HepG2 (cell line): ENCODE measurements around the gene CCDC85C. TPM values are rescaled to one million over a fixed set of nuclear protein-coding genes. Genes with fewer than 3 reads are reported as not detected.

Experiments used
- ATAC-seq: fragments of 200-7000 bp; cut with Tn5 transposase; 3 replicates; pipeline ENCODE4 v1.9.1; 2020; ENCODE audit warnings: mild to moderate bottlenecking, moderate library complexity
- BruUV-seq: library from RNA; stranded (reverse); fragments of 400-500 nt; replicated peaks from 2 replicates; lab custom pipeline; 2021; lab: Mats Ljungman, UMichigan
- CTCF ChIA-PET: fragments of 300-600 bp; formaldehyde crosslinking; extraction: SDS; loops from one replicate; lab custom pipeline; 2021; ENCODE audit warnings: low total read pairs, inconsistent platforms, low intra/inter-chr PET ratio; lab: Yijun Ruan, JAX
- POLR2A ChIA-PET: fragments of 350-600 bp; sonication (Branson Sonifier 250); formaldehyde crosslinking; loops from one replicate; lab custom pipeline; 2020; ENCODE audit warnings: antibody characterized with exemption, inconsistent platforms; lab: Yijun Ruan, JAX
- DNase-seq: peaks from one replicate; pipeline ENCODE4 v3.0.0-alpha.2; 2015; ENCODE audit warnings: low spot score
- FAIRE-seq: peaks from 3 replicates; lab custom pipeline; 2011; peaks lifted over from hg19 to GRCh38; lab: Jason Lieb, UNC
- H2AFZ ChIP-seq: one replicate; pipeline ENCODE4 v1.6.1; 2011; ENCODE audit warnings: low read length, inconsistent platforms
- H3K27ac ChIP-seq: fragments of 300-600 bp; 3 replicates; pipeline ENCODE4 v1.8.0; 2011; ENCODE audit warnings: mixed run types, mild to moderate bottlenecking, mixed read lengths, low read length, inconsistent platforms; ENCODE audit not compliant: insufficient read depth; ENCODE audit errors: extremely low read length
- H3K27me3 ChIP-seq, 2 experiments: fragments of 200-600 bp in 1 of 2; 2 replicates in 1 of 2; 3 replicates in 1 of 2; pipeline versions ENCODE4 v1.6.0 to v1.8.0; 2011; ENCODE audit warnings: low read length in 2 of 2, mild to moderate bottlenecking in 2 of 2, moderate library complexity in 2 of 2, inconsistent platforms in 1 of 2; ENCODE audit not compliant: insufficient read depth in 2 of 2, control insufficient read depth in 1 of 2
- H3K36me3 ChIP-seq, 2 experiments: fragments of 200-600 bp in 1 of 2; replicated peaks in 1 of 2; 2 replicates in 1 of 2; 3 replicates in 1 of 2; pipeline versions ENCODE4 v1.5.1 to v1.8.0; 2011; ENCODE audit warnings: low read length in 2 of 2, inconsistent platforms in 1 of 2; ENCODE audit not compliant: insufficient read depth in 2 of 2, control insufficient read depth in 1 of 2
- H3K4me1 ChIP-seq: 2 replicates; pipeline ENCODE4 v1.5.1; 2012; ENCODE audit warnings: low read length, inconsistent platforms; ENCODE audit not compliant: insufficient read depth
- H3K4me2 ChIP-seq: 2 replicates; pipeline ENCODE4 v1.6.0; 2011; ENCODE audit warnings: low read depth, low read length, inconsistent platforms
- H3K4me3 ChIP-seq, 3 experiments: fragments of 200-600 bp in 1 of 3; sonication (generic), shearing (Covaris generic) in 1 of 3; replicated peaks in 1 of 3; 2 replicates each; pipeline ENCODE4 v1.5.1; 2011 to 2016; ENCODE audit warnings: low read length in 3 of 3, inconsistent platforms in 2 of 3, low read depth in 2 of 3, mild to moderate bottlenecking in 2 of 3, control low read depth in 1 of 3, mixed read lengths in 1 of 3; ENCODE audit not compliant: insufficient read depth in 1 of 3
- H3K79me2 ChIP-seq: one replicate; pipeline ENCODE4 v1.6.1; 2011; ENCODE audit warnings: low read length, inconsistent platforms; ENCODE audit not compliant: insufficient read depth
- H3K9ac ChIP-seq: 2 replicates; pipeline ENCODE4 v1.6.0; 2011; ENCODE audit warnings: mild to moderate bottlenecking, low read depth, low read length, inconsistent platforms; ENCODE audit not compliant: insufficient read depth
- H3K9me3 ChIP-seq: 2 replicates; pipeline ENCODE4 v1.5.1; 2012; ENCODE audit warnings: mild to moderate bottlenecking, low read length
- H4K20me1 ChIP-seq: 2 replicates; pipeline ENCODE4 v1.6.0; 2011; ENCODE audit warnings: inconsistent platforms, mild to moderate bottlenecking, low read length, moderate library complexity; ENCODE audit not compliant: insufficient read depth
- ASH2L ChIP-seq: fragments of 300-600, 200-600 bp; sonication (generic); IDR thresholded peaks from 2 replicates; pipeline ENCODE4 v1.7.0; 2017; ENCODE audit warnings: low read depth, mild to moderate bottlenecking, moderate library complexity, mixed read lengths, low read length; ENCODE audit not compliant: insufficient read length
- CENPX ChIP-seq: sonication (generic); formaldehyde crosslinking; IDR thresholded peaks from 2 replicates; pipeline ENCODE4 v1.9.0; 2021; ENCODE audit warnings: mild to moderate bottlenecking, missing genetic modification reagents, moderate library complexity
- DRAP1 ChIP-seq: IDR thresholded peaks from 2 replicates; pipeline ENCODE4 v1.6.1; 2016; ENCODE audit warnings: missing genetic modification reagents, missing compliant biosample characterization
- KDM3A ChIP-seq: IDR thresholded peaks from 2 replicates; pipeline ENCODE4 v1.6.1; 2018; ENCODE audit warnings: low read depth, missing compliant biosample characterization
- REPIN1 ChIP-seq: sonication (generic); formaldehyde crosslinking; IDR thresholded peaks from 2 replicates; pipeline ENCODE4 v1.8.0; 2022; ENCODE audit warnings: missing genetic modification reagents, low read depth, mild to moderate bottlenecking, borderline replicate concordance
- SNAI1 ChIP-seq: sonication (generic); formaldehyde crosslinking; IDR thresholded peaks from 2 replicates; pipeline ENCODE4 v1.5.0; 2020; ENCODE audit warnings: mild to moderate bottlenecking, missing genetic modification reagents, borderline replicate concordance
- TP53 ChIP-seq: sonication (generic); formaldehyde crosslinking; conservative IDR thresholded peaks from 2 replicates; pipeline ENCODE4 v1.4.0; 2020; ENCODE audit warnings: missing genetic modification reagents
- ZC3H13 ChIP-seq: sonication (generic); formaldehyde crosslinking; IDR thresholded peaks from 2 replicates; pipeline ENCODE4 v1.8.1; 2023; ENCODE audit warnings: mild to moderate bottlenecking, missing genetic modification reagents, moderate library complexity
- ZMAT5 ChIP-seq: sonication (generic); formaldehyde crosslinking; IDR thresholded peaks from 2 replicates; pipeline ENCODE4 v1.5.0; 2020; ENCODE audit warnings: mild to moderate bottlenecking, low read depth, missing genetic modification reagents, borderline replicate concordance
- ZNF160 ChIP-seq: sonication (generic); formaldehyde crosslinking; IDR thresholded peaks from 2 replicates; pipeline ENCODE4 v1.8.0; 2022; ENCODE audit warnings: mild to moderate bottlenecking, inconsistent platforms, missing genetic modification reagents
- ZNF33A ChIP-seq: sonication (generic); formaldehyde crosslinking; IDR thresholded peaks from 2 replicates; pipeline ENCODE4 v1.5.1; 2020; ENCODE audit warnings: missing genetic modification reagents, mild to moderate bottlenecking, moderate library complexity, borderline replicate concordance
- ZNF605 ChIP-seq: sonication (generic); formaldehyde crosslinking; IDR thresholded peaks from 2 replicates; pipeline ENCODE4 v1.8.0; 2022; ENCODE audit warnings: mild to moderate bottlenecking, missing genetic modification reagents
- ZNF646 ChIP-seq: sonication (generic); formaldehyde crosslinking; IDR thresholded peaks from 2 replicates; pipeline ENCODE4 v1.9.0; 2021; ENCODE audit warnings: mild to moderate bottlenecking, missing genetic modification reagents
- ZNF678 ChIP-seq: sonication (generic); formaldehyde crosslinking; IDR thresholded peaks from 2 replicates; pipeline ENCODE4 v1.4.0; 2020; ENCODE audit warnings: mild to moderate bottlenecking, missing genetic modification reagents
- ZNF773 ChIP-seq: sonication (generic); formaldehyde crosslinking; IDR thresholded peaks from 2 replicates; pipeline ENCODE4 v1.4.0; 2020; ENCODE audit warnings: missing genetic modification reagents, borderline replicate concordance
- ZNF775 ChIP-seq: sonication (generic); formaldehyde crosslinking; IDR thresholded peaks from 2 replicates; pipeline ENCODE4 v1.4.0; 2020; ENCODE audit warnings: missing genetic modification reagents, mild to moderate bottlenecking, moderate library complexity, borderline replicate concordance
- ZNF841 ChIP-seq: sonication (generic); formaldehyde crosslinking; IDR thresholded peaks from 2 replicates; pipeline ENCODE4 v1.8.1; 2023; ENCODE audit warnings: missing genetic modification reagents, borderline replicate concordance
- WGBS: methylation state at CpG from one replicate; pipeline ENCODE4 v1.1.6; 2017; ENCODE audit warnings: low lambda C conversion rate; 5-methylcytosine and 5-hydroxymethylcytosine counted together
- in situ Hi-C: cut with HindIII; loops from 2 replicates; pipeline ENCODE4 v1.10.0; 2017; ENCODE audit warnings: low pct_unique_long_range_greater_than_20kb; ENCODE audit not compliant: extremely low pct_ligation_motif_present
- intact Hi-C: fragments of 100-400 bp; cut with micrococcal nuclease; formaldehyde crosslinking; loops from one replicate; pipeline ENCODE4 v1.10.0; 2022; ENCODE audit not compliant: unreplicated experiment
- polyA plus RNA-seq, 8 experiments: library from polyadenylated mRNA; depleted of rRNA in 3 of 8; stranded (reverse) in 7 of 8; unstranded in 1 of 8; fragments of >200 nt; fragmentation: Illumina TruSeq in 4 of 8; extraction: Trizol in 4 of 8; gene quantifications; 2 replicates each; pipeline versions ENCODE4 v1.2.1 to v1.2.3, GENCODE V29; 2011 to 2016; ENCODE audit warnings: low read depth in 4 of 8, missing spikeins in 1 of 8, mixed read lengths in 1 of 8; ENCODE audit not compliant: insufficient read depth in 1 of 8
- total RNA-seq, 5 experiments: library from RNA; depleted of rRNA; stranded (reverse); fragments of >200 nt; fragmentation: Illumina TruSeq; extraction: Trizol; gene quantifications; 2 replicates each; pipeline ENCODE4 v1.2.3, GENCODE V29; 2016; ENCODE audit warnings: low read depth in 1 of 5

The CCDC85C gene
- total and polyA plus RNA-seq, 2 of the 13 experiments (the other 11 are each of a cell fraction or from before 2014, with no cell fraction given) = 18.8 to 43.8 TPM

- CTCF ChIA-PET = no interaction called here
- H3K79me2 ChIP-seq = peaks cover 68% of the 10 kb centered on the region
These were observed 135.9 kb downstream of the CCDC85C start for GRCh38 chr14:99468081-99468480.

More at GRCh38 chr14:99468081-99468480, 135.9 kb downstream of the CCDC85C start:
- in situ Hi-C loops = no loop called here
- Histone ChIP-seq H4K20me1 (peaks cover 5% of the 10 kb centered on the region), H3K36me3 (peaks cover 2 to 18% of the 10 kb centered on the region in 2 experiments; a peak in 4 of 5 replicates), H3K4me1 (peaks cover 34% of the 10 kb centered on the region), H3K4me2 (no peak overlapping the region), H3K27me3 (no peaks in the 10 kb centered on the region), H3K4me3 (no peak overlapping the region), H3K27ac (no peak overlapping the region), H3K9me3 (no peaks in the 10 kb centered on the region), H3K9ac (no peak overlapping the region), H2AFZ (no peak overlapping the region)
- DNase-seq (no peak), ATAC-seq (peak; percentile 42; the same call in 2 of the 3 replicates), FAIRE-seq (no peak)
- BruUV-seq = no TSS peak
- intact Hi-C loops = no loop called here
- POLR2A ChIA-PET = interaction anchor here (0.8 kb wide), 1 partner anchor 13 kb away, joined by 5 read pairs; the partner anchor contains the start of genes CCNK and SETD3
- TF ChIP-seq CENPX = no peak
- no peak for TF ChIP-seq ZNF605 (CRISPR knock-in tag)
- TF ChIP-seq ZNF841 (CRISPR knock-in tag) = no peak
- no peak for TF ChIP-seq ASH2L
- TF ChIP-seq KDM3A (CRISPR knock-in tag) = no peak
- TF ChIP-seq ZC3H13 = no peak
- TF ChIP-seq ZNF33A (CRISPR knock-in tag) = no peak
- no peak for TF ChIP-seq DRAP1 (CRISPR knock-in tag)
- TF ChIP-seq ZMAT5 (CRISPR knock-in tag) = no peak
- no peak for TF ChIP-seq ZNF773 (CRISPR knock-in tag)
- TF ChIP-seq ZNF678 = no peak
- no peak for TF ChIP-seq ZNF646 (CRISPR knock-in tag)
- no peak for TF ChIP-seq REPIN1
- no peak for TF ChIP-seq TP53
- no peak for TF ChIP-seq ZNF775
- no peak for TF ChIP-seq ZNF160
- no peak for TF ChIP-seq SNAI1 (CRISPR knock-in tag)
- 94% methylated on average over 4 of the region's 4 CpGs for WGBS
